PC-3 (cell line): ENCODE measurements around the gene RND3.

Source experiments
- CTCF ChIP-seq: fragments of 300-600 bp; sonication (generic); conservative IDR thresholded peaks from 2 replicates; pipeline ENCODE4 v1.5.1; 2017; ENCODE audit warnings: antibody characterized with exemption, low read depth, mild to moderate bottlenecking, low read length
- EZH2 ChIP-seq: fragments of 300-600 bp; sonication (generic); IDR thresholded peaks from one replicate; pipeline ENCODE4 v1.6.1; 2017; ENCODE audit warnings: antibody characterized with exemption, mild to moderate bottlenecking, low read length; ENCODE audit not compliant: unreplicated experiment

- no peak for TF ChIP-seq CTCF
- TF ChIP-seq EZH2: no peak
Observed at GRCh38 chr2:150432312-150432625, 55.2 kb downstream of the RND3 start.
